ENCODE data around the gene MGMT.

MGMT gene

DNA sequence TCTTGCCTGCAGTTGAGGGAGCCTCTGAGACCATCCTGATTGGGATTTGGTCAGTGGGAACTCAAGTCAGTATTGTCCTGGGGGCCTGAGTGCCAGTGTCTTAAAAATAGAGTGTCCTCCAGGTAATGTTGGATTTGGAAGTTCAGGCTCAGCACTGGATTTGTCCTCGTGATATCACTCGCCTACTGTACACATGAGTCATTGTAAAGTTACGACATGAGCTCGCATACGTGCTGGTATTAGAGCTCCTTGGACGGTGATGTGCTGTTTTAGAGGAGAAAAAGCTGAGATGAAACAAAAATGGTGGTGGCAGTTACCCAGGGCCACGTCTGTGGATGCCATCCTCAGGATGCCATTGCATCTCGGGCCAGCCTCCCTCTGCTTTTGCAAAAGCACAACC, 78.2 kb downstream of the MGMT start:
- Mint-ChIP-seq H3K27ac (ENCODE audit: low read depth) (no peak overlapping the region), H3K4me1 (peaks cover 18% of the 10 kb centered on the region), H3K4me3 (no peak overlapping the region), H3K36me3 (ENCODE audit: insufficient read depth) (no peaks in the 10 kb centered on the region), H3K27me3 (no peaks in the 10 kb centered on the region), H3K9me3 (no peaks in the 10 kb centered on the region)
- ATAC-seq (replicated peaks; ENCODE audit: extremely low read depth, poor library complexity, severe bottlenecking) = no peak
- DNase-seq (ENCODE audit: low spot score in 2 of 2) = no peak

DNA sequence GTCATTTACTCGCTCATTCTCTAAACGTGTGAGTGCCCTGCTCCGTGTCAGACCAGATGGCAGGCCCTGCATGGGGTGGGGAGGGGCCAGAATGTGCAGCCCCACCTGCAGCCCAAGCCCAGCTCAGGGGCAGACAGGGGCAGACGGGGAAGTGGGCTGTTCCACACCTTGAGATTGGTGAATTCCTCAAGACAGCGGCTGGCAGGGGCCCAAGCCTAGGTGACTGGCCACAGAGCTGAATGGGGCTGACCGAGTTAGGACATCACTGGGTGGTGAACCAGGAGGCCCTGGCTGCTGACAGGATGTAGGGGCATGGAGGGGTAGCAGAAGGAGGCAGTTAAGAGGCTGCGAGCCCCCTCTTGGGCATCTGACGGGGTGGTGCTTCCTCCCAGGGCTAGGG, 79.1 kb downstream of the MGMT start:
- ATAC-seq (replicated peaks; ENCODE audit: extremely low read depth, poor library complexity, severe bottlenecking) (no peak), DNase-seq (ENCODE audit: low spot score in 2 of 2) (no peak)
- Mint-ChIP-seq H3K4me3 (no peak overlapping the region), H3K36me3 (ENCODE audit: insufficient read depth) (no peaks in the 10 kb centered on the region), H3K27ac (ENCODE audit: low read depth) (no peak overlapping the region), H3K4me1 (peaks cover 18% of the 10 kb centered on the region), H3K9me3 (no peaks in the 10 kb centered on the region), H3K27me3 (no peaks in the 10 kb centered on the region)

DNA sequence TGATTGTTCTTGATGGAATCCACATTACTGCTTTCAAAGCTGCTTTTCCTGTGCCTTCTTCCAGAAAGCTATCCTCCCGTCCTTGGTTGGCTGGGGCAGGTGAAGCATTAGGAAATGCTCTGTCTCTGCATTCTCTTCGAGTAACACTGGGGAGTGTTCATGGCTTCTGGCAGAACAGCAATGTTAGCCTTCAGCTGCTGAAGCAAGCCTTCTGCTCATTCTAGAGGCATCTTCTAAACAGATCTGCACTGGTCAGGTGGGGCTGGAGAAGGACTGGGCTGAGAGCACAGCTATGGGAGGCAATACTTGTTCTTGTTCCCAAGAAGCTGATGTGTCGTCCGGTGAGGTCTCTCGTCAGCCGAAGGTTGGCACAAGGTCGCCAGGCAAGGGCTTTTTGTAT, 80.6 kb downstream of the MGMT start:
- Mint-ChIP-seq H3K36me3 (ENCODE audit: insufficient read depth) (no peaks in the 10 kb centered on the region), H3K27me3 (no peaks in the 10 kb centered on the region), H3K4me1 (peaks cover 12% of the 10 kb centered on the region), H3K4me3 (no peak overlapping the region), H3K27ac (ENCODE audit: low read depth) (no peak overlapping the region), H3K9me3 (no peaks in the 10 kb centered on the region)
- DNase-seq (ENCODE audit: low spot score in 2 of 2) (no peak), ATAC-seq (replicated peaks; ENCODE audit: extremely low read depth, poor library complexity, severe bottlenecking) (no peak)

DNA sequence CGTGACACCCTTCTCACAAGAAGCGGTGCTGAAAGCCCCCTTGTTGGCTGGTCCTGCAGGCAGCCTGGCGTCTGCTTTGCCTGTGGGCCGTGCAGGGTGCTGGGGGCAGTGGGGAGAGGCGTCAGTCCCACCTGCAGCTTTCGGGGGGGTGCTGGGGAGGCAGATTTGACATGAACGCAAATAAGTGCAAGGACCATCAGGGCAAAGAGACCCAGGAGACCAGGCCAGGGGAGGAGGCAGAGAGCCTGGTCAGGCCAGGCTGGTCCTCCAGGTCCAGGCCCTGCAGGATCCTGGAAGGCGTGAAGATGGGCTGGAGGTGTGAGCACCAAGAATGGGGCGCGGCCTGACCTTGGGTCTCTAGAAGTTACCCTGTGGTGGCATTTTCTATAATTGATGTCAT, 81.6 kb downstream of the MGMT start:
- Mint-ChIP-seq H3K4me1 (peaks cover 12% of the 10 kb centered on the region), H3K9me3 (no peaks in the 10 kb centered on the region), H3K36me3 (ENCODE audit: insufficient read depth) (no peaks in the 10 kb centered on the region), H3K27ac (ENCODE audit: low read depth) (no peak overlapping the region), H3K4me3 (no peak overlapping the region), H3K27me3 (no peaks in the 10 kb centered on the region)
- no peak for DNase-seq (ENCODE audit: low spot score in 2 of 2)
- no peak for ATAC-seq (replicated peaks; ENCODE audit: extremely low read depth, poor library complexity, severe bottlenecking)

DNA sequence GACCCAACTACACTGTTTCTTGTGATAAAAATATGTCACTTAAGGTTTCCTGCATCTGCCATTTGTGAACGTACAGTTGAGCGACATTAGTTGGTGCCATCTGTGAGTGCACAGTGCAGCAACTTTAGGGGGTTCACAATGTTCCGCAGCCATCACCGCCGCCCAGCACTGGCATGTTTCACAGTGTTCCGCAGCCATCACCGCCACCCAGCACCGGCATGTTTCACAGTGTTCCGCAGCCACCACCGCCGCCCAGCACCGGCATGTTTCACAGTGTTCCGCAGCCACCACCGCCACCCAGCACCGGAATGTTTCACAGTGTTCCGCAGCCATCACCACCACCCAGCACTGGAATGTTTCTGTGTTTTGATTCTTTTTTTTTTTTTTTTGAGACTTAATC, 83.0 kb downstream of the MGMT start:
- Mint-ChIP-seq H3K27ac (ENCODE audit: low read depth) (no peak overlapping the region), H3K4me1 (peaks cover 8% of the 10 kb centered on the region), H3K27me3 (no peaks in the 10 kb centered on the region), H3K36me3 (ENCODE audit: insufficient read depth) (no peaks in the 10 kb centered on the region), H3K9me3 (no peaks in the 10 kb centered on the region), H3K4me3 (no peak overlapping the region)
- ATAC-seq (replicated peaks; ENCODE audit: extremely low read depth, poor library complexity, severe bottlenecking) (no peak), DNase-seq (ENCODE audit: low spot score in 2 of 2) (no peak)

DNA sequence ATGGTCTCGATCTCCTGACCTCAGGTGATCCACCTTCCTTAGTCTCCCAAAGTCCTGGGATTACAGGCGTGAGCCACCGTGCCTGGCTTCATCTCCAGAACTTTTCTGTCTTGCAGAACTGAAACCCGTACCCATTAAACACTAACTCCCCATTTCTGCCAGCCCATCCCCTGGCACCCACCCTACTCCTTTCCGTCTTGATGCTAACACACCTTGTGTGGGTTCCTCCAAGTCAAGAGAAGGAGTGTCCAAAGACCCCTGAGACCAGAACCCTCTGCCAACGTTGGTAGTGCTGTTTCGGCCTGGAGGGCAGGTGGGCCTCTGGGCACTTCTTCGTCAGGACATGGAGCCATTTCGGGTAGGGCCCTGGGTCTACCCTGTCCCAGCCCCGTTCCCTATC, 83.6 kb downstream of the MGMT start:
- no peak for DNase-seq (ENCODE audit: low spot score in 2 of 2)
- ATAC-seq (replicated peaks; ENCODE audit: extremely low read depth, poor library complexity, severe bottlenecking) = no peak

DNA sequence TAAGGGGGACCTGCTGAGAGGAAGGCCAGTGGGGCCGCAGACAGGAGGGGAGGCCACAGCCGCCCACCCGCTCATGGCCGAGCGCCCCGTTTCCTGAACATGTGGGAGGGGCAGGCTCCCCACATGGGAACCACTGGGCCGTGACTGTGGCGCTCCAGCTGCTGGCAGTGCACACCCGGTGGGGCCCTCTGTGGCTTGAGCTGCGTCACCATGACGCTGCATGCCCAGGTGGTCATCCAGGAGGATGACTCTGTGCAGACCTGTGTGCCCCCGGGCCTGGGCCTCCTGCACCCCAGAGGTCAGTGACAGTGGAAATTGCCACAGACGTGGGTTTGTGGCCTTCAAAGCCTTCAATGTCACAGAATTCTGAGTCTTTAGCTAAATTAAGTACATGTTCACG, 85.1 kb downstream of the MGMT start:
- H3K27me3 Mint-ChIP-seq = no peaks in the 10 kb centered on the region
- H3K4me1 Mint-ChIP-seq = no peaks in the 10 kb centered on the region
- DNase-seq (ENCODE audit: low spot score in 2 of 2) (no peak), ATAC-seq (replicated peaks; ENCODE audit: extremely low read depth, poor library complexity, severe bottlenecking) (no peak)
- H3K9me3 Mint-ChIP-seq = no peaks in the 10 kb centered on the region
- H3K36me3 Mint-ChIP-seq (ENCODE audit: insufficient read depth) = no peaks in the 10 kb centered on the region
- no peak overlapping the region for H3K27ac Mint-ChIP-seq (ENCODE audit: low read depth)
- H3K4me3 Mint-ChIP-seq = no peak overlapping the region

More for the DNA sequence above, 83.6 kb downstream of the MGMT start:
- H3K27ac Mint-ChIP-seq (ENCODE audit: low read depth) = no peak overlapping the region
- H3K4me3 Mint-ChIP-seq = no peak overlapping the region
- no peaks in the 10 kb centered on the region for H3K9me3 Mint-ChIP-seq
- H3K4me1 Mint-ChIP-seq = peaks cover 2% of the 10 kb centered on the region
- no peaks in the 10 kb centered on the region for H3K36me3 Mint-ChIP-seq (ENCODE audit: insufficient read depth)
- H3K27me3 Mint-ChIP-seq = no peaks in the 10 kb centered on the region

DNA sequence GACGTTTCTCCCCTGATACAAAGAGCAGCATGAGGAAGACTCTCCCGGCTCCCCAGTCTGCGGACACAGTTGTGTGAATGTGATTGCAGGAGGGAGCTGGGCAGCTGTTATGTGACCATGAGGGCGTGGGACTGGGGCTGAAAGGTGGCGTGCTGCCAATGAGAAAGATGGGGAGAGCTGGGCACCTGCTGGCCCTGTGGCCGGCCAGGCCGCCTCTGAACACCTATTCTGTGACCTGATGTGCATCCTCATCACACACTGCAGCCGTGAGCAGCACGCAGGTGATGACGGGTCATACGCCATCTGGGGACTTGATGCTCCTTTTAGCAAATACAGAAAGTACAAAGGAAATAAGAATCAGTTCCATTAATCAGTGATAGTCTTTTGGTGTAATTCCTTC, 86.9 kb downstream of the MGMT start:
- H3K9me3 Mint-ChIP-seq = no peaks in the 10 kb centered on the region
- H3K27ac Mint-ChIP-seq (ENCODE audit: low read depth) = peak overlapping the region; percentile 4
- no peaks in the 10 kb centered on the region for H3K36me3 Mint-ChIP-seq (ENCODE audit: insufficient read depth)
- no peak for DNase-seq (ENCODE audit: low spot score in 2 of 2)
- H3K27me3 Mint-ChIP-seq = no peaks in the 10 kb centered on the region
- H3K4me3 Mint-ChIP-seq = no peak overlapping the region
- no peaks in the 10 kb centered on the region for H3K4me1 Mint-ChIP-seq
- ATAC-seq (replicated peaks; ENCODE audit: extremely low read depth, poor library complexity, severe bottlenecking) = no peak

DNA sequence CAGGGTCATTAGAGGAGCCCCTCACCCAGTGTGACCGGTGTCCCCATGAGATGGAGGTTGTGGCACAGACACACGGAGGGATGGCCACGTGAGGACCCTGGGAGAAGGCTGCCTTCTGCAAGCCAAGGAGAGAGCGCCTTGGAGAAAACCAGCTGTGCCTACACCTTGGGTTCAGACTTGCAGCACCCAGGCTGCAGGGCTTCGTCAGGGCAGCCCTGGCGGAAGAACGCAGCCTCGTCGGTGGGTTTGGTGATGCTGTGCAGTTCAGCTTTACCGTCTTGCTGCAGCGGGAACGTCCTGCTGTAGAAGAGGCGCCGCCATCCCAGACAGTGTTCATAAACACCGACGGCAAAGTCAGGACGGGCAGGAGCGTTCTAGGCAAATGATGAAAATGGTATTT, 89.3 kb downstream of the MGMT start:
- DNase-seq (ENCODE audit: low spot score in 2 of 2) (no peak), ATAC-seq (replicated peaks; ENCODE audit: extremely low read depth, poor library complexity, severe bottlenecking) (no peak)
- Mint-ChIP-seq H3K4me3 (no peak overlapping the region), H3K4me1 (no peaks in the 10 kb centered on the region), H3K27me3 (no peaks in the 10 kb centered on the region), H3K36me3 (ENCODE audit: insufficient read depth) (peaks cover 2% of the 10 kb centered on the region), H3K27ac (ENCODE audit: low read depth) (no peak overlapping the region), H3K9me3 (no peaks in the 10 kb centered on the region)

DNA sequence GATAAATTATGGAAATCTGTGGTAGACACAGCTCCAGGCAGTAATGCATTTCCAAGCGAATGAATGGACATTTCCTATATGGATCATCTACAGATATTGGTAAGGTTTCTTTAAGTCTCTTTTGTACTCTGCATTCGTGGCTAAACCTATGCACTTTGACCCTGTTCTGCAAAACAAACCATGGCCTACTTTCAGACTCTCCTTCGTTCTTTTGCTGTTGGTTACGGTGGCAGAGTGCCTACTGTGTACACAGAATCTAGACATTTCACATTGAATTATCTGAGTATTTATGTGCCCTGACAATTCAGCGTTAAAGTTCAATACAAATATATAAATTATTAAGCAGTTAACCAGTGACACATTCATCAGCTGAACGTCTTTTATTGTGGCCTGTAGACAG, 93.3 kb downstream of the MGMT start:
- no peak for DNase-seq (ENCODE audit: low spot score in 2 of 2)
- ATAC-seq (replicated peaks; ENCODE audit: extremely low read depth, poor library complexity, severe bottlenecking) = no peak
- no peaks in the 10 kb centered on the region for H3K4me1 Mint-ChIP-seq
- H3K4me3 Mint-ChIP-seq = no peak overlapping the region
- peaks cover 2% of the 10 kb centered on the region for H3K36me3 Mint-ChIP-seq (ENCODE audit: insufficient read depth)
- no peaks in the 10 kb centered on the region for H3K9me3 Mint-ChIP-seq
- no peaks in the 10 kb centered on the region for H3K27me3 Mint-ChIP-seq
- H3K27ac Mint-ChIP-seq (ENCODE audit: low read depth) = no peak overlapping the region

DNA sequence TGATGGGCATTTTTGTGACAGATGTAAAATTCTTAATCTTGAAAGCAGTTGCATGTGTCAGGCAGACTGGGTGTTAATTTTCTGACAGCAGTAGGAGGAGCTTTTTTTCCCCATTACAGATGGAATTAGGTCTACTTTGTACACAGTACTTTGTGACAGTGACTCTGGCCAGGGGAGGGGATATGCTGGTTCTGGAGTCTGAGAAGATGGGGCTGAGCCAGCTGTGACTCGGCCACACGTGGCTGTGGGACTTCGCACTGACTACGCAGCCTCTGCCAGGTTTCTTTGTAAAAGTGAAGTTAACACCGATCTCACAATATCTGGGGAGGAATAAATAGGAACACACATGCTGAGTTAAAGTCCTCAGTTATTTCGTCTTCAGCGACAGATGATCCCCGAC, 95.4 kb downstream of the MGMT start:
- Mint-ChIP-seq H3K9me3 (no peaks in the 10 kb centered on the region), H3K36me3 (ENCODE audit: insufficient read depth) (peaks cover 2% of the 10 kb centered on the region), H3K4me1 (no peaks in the 10 kb centered on the region), H3K27ac (ENCODE audit: low read depth) (no peak overlapping the region), H3K27me3 (no peaks in the 10 kb centered on the region), H3K4me3 (no peak overlapping the region)
- ATAC-seq (replicated peaks; ENCODE audit: extremely low read depth, poor library complexity, severe bottlenecking) (no peak), DNase-seq (ENCODE audit: low spot score in 2 of 2) (no peak)

DNA sequence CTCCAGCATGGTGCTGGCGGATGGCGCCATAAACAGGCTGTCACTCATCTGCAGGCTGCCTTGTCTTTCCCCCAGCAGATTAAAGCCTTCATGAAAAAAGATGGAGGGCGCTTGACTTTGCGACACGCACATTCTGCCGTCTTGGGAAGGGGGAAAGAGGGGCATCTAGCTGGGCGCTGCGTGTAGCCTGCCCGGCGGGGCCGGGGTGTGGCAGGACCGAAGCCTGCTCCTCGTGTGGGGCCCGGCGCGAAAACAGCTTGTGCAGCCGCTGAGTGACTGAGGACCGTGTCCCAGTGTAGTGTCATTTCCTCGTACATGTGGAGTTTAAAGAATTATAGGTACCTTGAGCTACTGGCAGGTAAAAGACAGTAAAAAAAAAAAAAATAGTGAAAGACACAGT, 97.9 kb downstream of the MGMT start:
- no peaks in the 10 kb centered on the region for H3K9me3 Mint-ChIP-seq
- H3K36me3 Mint-ChIP-seq (ENCODE audit: insufficient read depth) = peaks cover 2% of the 10 kb centered on the region
- H3K27ac Mint-ChIP-seq (ENCODE audit: low read depth) = peak overlapping the region; percentile 57
- H3K4me3 Mint-ChIP-seq = no peak overlapping the region
- ATAC-seq (replicated peaks; ENCODE audit: extremely low read depth, poor library complexity, severe bottlenecking) (no peak), DNase-seq (ENCODE audit: low spot score in 2 of 2) (no peak)
- H3K27me3 Mint-ChIP-seq = no peaks in the 10 kb centered on the region
- no peaks in the 10 kb centered on the region for H3K4me1 Mint-ChIP-seq

DNA sequence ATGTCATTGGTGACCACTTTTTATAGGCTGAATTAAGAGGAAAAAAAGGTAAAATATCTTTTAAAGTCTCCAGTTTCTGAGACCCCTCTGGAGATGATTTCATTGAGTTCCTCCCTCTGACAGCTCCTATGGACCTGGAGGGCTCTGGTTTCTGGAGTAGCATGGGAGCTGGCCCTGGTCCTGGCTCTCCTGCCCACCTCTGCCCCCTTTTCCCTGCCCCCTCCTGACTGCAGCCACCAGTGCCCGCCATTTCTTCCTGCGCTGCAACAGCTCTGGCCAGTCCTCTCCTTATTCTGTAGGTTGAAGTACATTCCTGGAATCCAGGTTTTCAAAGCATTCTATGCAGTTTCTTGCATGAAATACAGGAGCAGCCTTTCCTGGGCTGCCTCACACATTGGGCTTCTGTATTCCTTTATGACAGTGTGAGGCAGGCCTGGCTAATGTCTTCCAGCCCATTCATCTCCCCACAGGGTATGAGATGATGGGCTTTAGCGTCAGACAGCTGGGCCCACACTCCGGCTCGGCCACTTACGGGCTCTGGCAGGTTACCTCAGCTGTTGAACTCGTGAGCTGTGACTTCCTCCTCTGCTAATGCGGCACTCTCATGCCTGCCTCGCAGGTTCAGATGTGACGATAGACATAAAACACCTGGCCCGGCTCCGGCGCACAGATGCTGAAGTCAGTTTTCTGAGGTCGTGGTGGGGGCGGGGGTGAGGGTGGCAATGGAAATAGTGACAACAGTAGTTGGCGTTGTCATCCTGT, 101.7 kb downstream of the MGMT start:
- DNase-seq (ENCODE audit: low spot score in 2 of 2) (no peak), ATAC-seq (replicated peaks; ENCODE audit: extremely low read depth, poor library complexity, severe bottlenecking) (peak; percentile 10)
- Mint-ChIP-seq H3K9me3 (no peaks in the 10 kb centered on the region), H3K4me1 (no peaks in the 10 kb centered on the region), H3K27me3 (no peaks in the 10 kb centered on the region), H3K4me3 (no peak overlapping the region), H3K36me3 (ENCODE audit: insufficient read depth) (no peaks in the 10 kb centered on the region), H3K27ac (ENCODE audit: low read depth) (no peak overlapping the region)
